ENCODE data around the gene RGN.
"Not testable (repeated sequence)": the region's sequence is repeated elsewhere in the genome, so short reads cannot be mapped to it uniquely, and the experiment has no call there.

RGN gene

GRCh38 chrX:47124466-47124865, 46.2 kb downstream of the RGN start:
- H3K4me2 ChIP-seq (ENCODE audit: low read length); H3F3A ChIP-seq (ENCODE audit: control insufficient read depth, insufficient read depth); H3K4me3 ChIP-seq (ENCODE audit: low read length); H3K4me1 ChIP-seq (ENCODE audit: control insufficient read depth, low read length); H3K9me2 ChIP-seq (replicated peaks; ENCODE audit: control insufficient read depth, low read length); H3K27ac ChIP-seq (ENCODE audit: low read depth, low read length); H3K36me3 ChIP-seq (ENCODE audit: control insufficient read depth, low read length); H3K79me2 ChIP-seq (ENCODE audit: control insufficient read depth, low read length); H4K20me1 ChIP-seq (ENCODE audit: control insufficient read depth, insufficient read depth, low read depth, low read length); H3K9me3 ChIP-seq (ENCODE audit: control insufficient read depth, insufficient read depth, low read length); H3K27me3 ChIP-seq (ENCODE audit: control insufficient read depth, low read length): not testable (repeated sequence)

GRCh38 chrX:47129157-47129898, 51.1 kb downstream of the RGN start:
- Histone ChIP-seq H3K27me3 (ENCODE audit: control insufficient read depth, low read length) (no peaks in the 10 kb centered on the region), H3K4me1 (ENCODE audit: control insufficient read depth, low read length) (0 out of 2 replicates have a peak, but pooled peaks cover 3% of the 10 kb centered on the region), H3K79me2 (ENCODE audit: control insufficient read depth, low read length) (no peaks in the 10 kb centered on the region), H3K9me3 (ENCODE audit: control insufficient read depth, insufficient read depth, low read length) (no peaks in the 10 kb centered on the region), H3K4me3 (ENCODE audit: low read length) (peak overlapping the region; percentile 91), H3K27ac (ENCODE audit: low read depth, low read length) (peak overlapping the region; percentile 49; the same call in 1 of the 2 replicates), H3K4me2 (ENCODE audit: low read length) (peak overlapping the region; percentile 49), H4K20me1 (ENCODE audit: control insufficient read depth, insufficient read depth, low read depth, low read length) (no peaks in the 10 kb centered on the region), H3K36me3 (ENCODE audit: control insufficient read depth, low read length) (no peaks in the 10 kb centered on the region), H3K9me2 (replicated peaks; ENCODE audit: control insufficient read depth, low read length) (no peaks in the 10 kb centered on the region), H3F3A (ENCODE audit: control insufficient read depth, insufficient read depth) (no peaks in the 10 kb centered on the region)
- TF ChIP-seq EZH2phosphoT487 (IDR thresholded peaks at IDR 0.05; ENCODE audit: borderline replicate concordance, low read length) (no peak), CTCF (IDR thresholded peaks at IDR 0.05; ENCODE audit: low read depth, low read length, poor library complexity, severe bottlenecking) (no peak)

- Histone ChIP-seq H3K27me3 (ENCODE audit: control insufficient read depth, low read length) (no peaks in the 10 kb centered on the region), H3K9me3 (ENCODE audit: control insufficient read depth, insufficient read depth, low read length) (no peaks in the 10 kb centered on the region), H3K4me1 (ENCODE audit: control insufficient read depth, low read length) (0 out of 2 replicates have a peak, but pooled peaks cover 3% of the 10 kb centered on the region), H4K20me1 (ENCODE audit: control insufficient read depth, insufficient read depth, low read depth, low read length) (no peaks in the 10 kb centered on the region), H3K9me2 (replicated peaks; ENCODE audit: control insufficient read depth, low read length) (no peaks in the 10 kb centered on the region), H3K4me2 (ENCODE audit: low read length) (peak overlapping the region; percentile 49), H3K79me2 (ENCODE audit: control insufficient read depth, low read length) (no peaks in the 10 kb centered on the region), H3K27ac (ENCODE audit: low read depth, low read length) (no peak overlapping the region), H3K4me3 (ENCODE audit: low read length) (peak overlapping the region; percentile 91), H3F3A (ENCODE audit: control insufficient read depth, insufficient read depth) (no peaks in the 10 kb centered on the region), H3K36me3 (ENCODE audit: control insufficient read depth, low read length) (no peaks in the 10 kb centered on the region)
- TF ChIP-seq EZH2phosphoT487 (IDR thresholded peaks at IDR 0.05; ENCODE audit: borderline replicate concordance, low read length) (no peak), CTCF (IDR thresholded peaks at IDR 0.05; ENCODE audit: low read depth, low read length, poor library complexity, severe bottlenecking) (no peak)
These were observed 51.7 kb downstream of the RGN start for GRCh38 chrX:47129899-47130358.

GRCh38 chrX:47133493-47133892, 55.2 kb downstream of the RGN start:
- Histone ChIP-seq H3K9me2 (replicated peaks; ENCODE audit: control insufficient read depth, low read length) (no peaks in the 10 kb centered on the region), H3K79me2 (ENCODE audit: control insufficient read depth, low read length) (no peaks in the 10 kb centered on the region), H3K4me3 (ENCODE audit: low read length) (no peak overlapping the region), H3K4me1 (ENCODE audit: control insufficient read depth, low read length) (0 out of 2 replicates have a peak, but pooled peaks cover under 1% of the 10 kb centered on the region), H3K27me3 (ENCODE audit: control insufficient read depth, low read length) (no peaks in the 10 kb centered on the region), H3K36me3 (ENCODE audit: control insufficient read depth, low read length) (no peaks in the 10 kb centered on the region), H3F3A (ENCODE audit: control insufficient read depth, insufficient read depth) (no peaks in the 10 kb centered on the region), H3K9me3 (ENCODE audit: control insufficient read depth, insufficient read depth, low read length) (no peaks in the 10 kb centered on the region), H4K20me1 (ENCODE audit: control insufficient read depth, insufficient read depth, low read depth, low read length) (no peaks in the 10 kb centered on the region), H3K27ac (ENCODE audit: low read depth, low read length) (no peak overlapping the region), H3K4me2 (ENCODE audit: low read length) (no peak overlapping the region)
- no peak for TF ChIP-seq CTCF (IDR thresholded peaks at IDR 0.05; ENCODE audit: low read depth, low read length, poor library complexity, severe bottlenecking)
- no peak for TF ChIP-seq EZH2phosphoT487 (IDR thresholded peaks at IDR 0.05; ENCODE audit: borderline replicate concordance, low read length)

- H3K9me2 ChIP-seq (replicated peaks; ENCODE audit: control insufficient read depth, low read length); H3F3A ChIP-seq (ENCODE audit: control insufficient read depth, insufficient read depth); H3K79me2 ChIP-seq (ENCODE audit: control insufficient read depth, low read length); H3K36me3 ChIP-seq (ENCODE audit: control insufficient read depth, low read length); H3K9me3 ChIP-seq (ENCODE audit: control insufficient read depth, insufficient read depth, low read length); H3K4me3 ChIP-seq (ENCODE audit: low read length); H3K27ac ChIP-seq (ENCODE audit: low read depth, low read length); H4K20me1 ChIP-seq (ENCODE audit: control insufficient read depth, insufficient read depth, low read depth, low read length); H3K4me2 ChIP-seq (ENCODE audit: low read length); H3K27me3 ChIP-seq (ENCODE audit: control insufficient read depth, low read length); H3K4me1 ChIP-seq (ENCODE audit: control insufficient read depth, low read length): not testable (repeated sequence)
These were observed 57.4 kb downstream of the RGN start for GRCh38 chrX:47135650-47136049.

All from DOHH2 (cell line).